Endothelial cell of umbilical vein (primary cell): ENCODE data around the gene ATP1A4. TPM values are rescaled to one million over a fixed set of nuclear protein-coding genes. Genes with fewer than 3 reads are reported as not detected.

Experiments used
- BruUV-seq: library from RNA; stranded (reverse); fragments of 400-500 nt; replicated peaks from 2 replicates; lab custom pipeline; 2021; lab: Mats Ljungman, UMichigan
- CTCF ChIA-PET: fragments of 300-600, 350-600 bp; sonication (Branson Sonifier 250); formaldehyde crosslinking; loops from one replicate; lab custom pipeline; 2021; ENCODE audit warnings: antibody characterized with exemption, inconsistent platforms; lab: Charles Lee
- POLR2A ChIA-PET: fragments of 300-600, 350-600 bp; sonication (Branson Sonifier 250); formaldehyde crosslinking; loops from one replicate; lab custom pipeline; 2021; ENCODE audit warnings: antibody characterized with exemption, inconsistent platforms; lab: Charles Lee
- DNase-seq: peaks from one replicate; pipeline ENCODE4 v3.0.0-alpha.2; 2011; ENCODE audit warnings: low read depth, low spot score
- FAIRE-seq: peaks from 2 replicates; lab custom pipeline; 2011; peaks lifted over from hg19 to GRCh38; lab: Jason Lieb, UNC
- H2AFZ ChIP-seq: 2 replicates; pipeline ENCODE4 v1.6.0; 2012; ENCODE audit warnings: low read depth, low read length, control low read depth, inconsistent platforms
- H3K27ac ChIP-seq: 2 replicates; pipeline ENCODE4 v1.5.1; 2011; ENCODE audit warnings: low read depth, mild to moderate bottlenecking, control low read depth, low read length, moderate library complexity; ENCODE audit not compliant: insufficient read depth
- H3K27me3 ChIP-seq, 2 experiments: 2 replicates each; pipeline versions ENCODE4 v1.6.0 to v1.6.1; 2011; ENCODE audit warnings: low read length in 2 of 2, mixed read lengths in 1 of 2; ENCODE audit not compliant: control insufficient read depth in 2 of 2, insufficient read depth in 2 of 2
- H3K36me3 ChIP-seq, 2 experiments: 2 replicates in 1 of 2; 3 replicates in 1 of 2; pipeline ENCODE4 v1.5.1; 2011; ENCODE audit warnings: low read length in 2 of 2, mild to moderate bottlenecking in 1 of 2, moderate library complexity in 1 of 2; ENCODE audit not compliant: control insufficient read depth in 2 of 2, insufficient read depth in 2 of 2; ENCODE audit errors: extremely low read depth in 1 of 2
- H3K4me1 ChIP-seq: 3 replicates; pipeline ENCODE4 v1.5.1; 2011; ENCODE audit warnings: mild to moderate bottlenecking, low read length; ENCODE audit not compliant: control insufficient read depth, insufficient read depth; ENCODE audit errors: extremely low read depth
- H3K4me2 ChIP-seq: 2 replicates; pipeline ENCODE4 v1.6.1; 2011; ENCODE audit warnings: low read length, control low read depth, mixed read lengths; ENCODE audit not compliant: insufficient read depth
- H3K4me3 ChIP-seq, 3 experiments: fragments of 200-600 bp in 1 of 3; sonication (generic), shearing (Covaris generic) in 1 of 3; replicated peaks in 1 of 3; 2 replicates each; pipeline ENCODE4 v1.5.1; 2011 to 2016; ENCODE audit warnings: control low read depth in 3 of 3, low read length in 3 of 3, mild to moderate bottlenecking in 2 of 3, inconsistent platforms in 1 of 3, low read depth in 1 of 3, moderate library complexity in 1 of 3; ENCODE audit not compliant: insufficient read depth in 1 of 3
- H3K79me2 ChIP-seq: 2 replicates; pipeline ENCODE4 v1.6.0; 2012; ENCODE audit warnings: low read length, inconsistent platforms; ENCODE audit not compliant: control insufficient read depth, insufficient read depth
- H3K9ac ChIP-seq: replicated peaks from 2 replicates; pipeline ENCODE3; 2011; ENCODE audit warnings: low read length, control low read depth; ENCODE audit not compliant: insufficient read depth; ENCODE audit errors: extremely low read depth
- H3K9me1 ChIP-seq: replicated peaks from 3 replicates; pipeline ENCODE4 v1.6.0; 2011; ENCODE audit warnings: mild to moderate bottlenecking, low read length; ENCODE audit not compliant: control insufficient read depth, insufficient read depth; ENCODE audit errors: extremely low read depth
- H3K9me3 ChIP-seq: replicated peaks from 2 replicates; pipeline ENCODE4 v1.5.1; 2012; ENCODE audit warnings: low read length, inconsistent platforms; ENCODE audit not compliant: control insufficient read depth, insufficient read depth
- H4K20me1 ChIP-seq: replicated peaks from 2 replicates; pipeline ENCODE3; 2011; ENCODE audit warnings: mild to moderate bottlenecking, low read length; ENCODE audit not compliant: control insufficient read depth, insufficient read depth; ENCODE audit errors: extremely low read depth
- EZH2 ChIP-seq: IDR thresholded peaks from 2 replicates; pipeline ENCODE4 v1.6.1; 2012; ENCODE audit warnings: borderline replicate concordance, low read depth, mild to moderate bottlenecking, moderate library complexity, low read length, inconsistent platforms; ENCODE audit not compliant: severe bottlenecking
- FOS ChIP-seq: IDR thresholded peaks from 2 replicates; pipeline ENCODE4 v1.6.1; 2011; ENCODE audit warnings: mild to moderate bottlenecking, low read length, moderate library complexity, borderline replicate concordance; ENCODE audit not compliant: insufficient read depth
- GATA2 ChIP-seq: IDR thresholded peaks from 2 replicates; pipeline ENCODE4 v1.7.0; 2011; ENCODE audit warnings: low read depth, mild to moderate bottlenecking, moderate library complexity, mixed read lengths, low read length; ENCODE audit not compliant: insufficient read length, insufficient read depth
- JUN ChIP-seq: IDR thresholded peaks from 2 replicates; pipeline ENCODE4 v1.6.1; 2011; ENCODE audit warnings: borderline replicate concordance, low read depth; ENCODE audit not compliant: insufficient read length, insufficient read depth
- MYC ChIP-seq: IDR thresholded peaks from one replicate; pipeline ENCODE4 v1.6.1; 2011; ENCODE audit warnings: mild to moderate bottlenecking, low read depth, low read length
- POLR2A ChIP-seq: IDR thresholded peaks from 2 replicates; pipeline ENCODE4 v1.6.1; 2012; ENCODE audit warnings: low read depth, mild to moderate bottlenecking, control low read depth, low read length
- POLR2AphosphoS5 ChIP-seq: IDR thresholded peaks from 2 replicates; pipeline ENCODE4 v1.6.1; 2012; ENCODE audit warnings: low read depth, mild to moderate bottlenecking, control low read depth, low read length, moderate library complexity; ENCODE audit not compliant: insufficient read depth
- dilution Hi-C: fragments of 300-500 bp; cut with MboI; formaldehyde crosslinking; loops from one replicate; pipeline ENCODE4 v1.15.0; 2019; ENCODE audit warnings: low sequenced_read_pairs; ENCODE audit not compliant: extremely low pct_ligation_motif_present
- intact Hi-C: fragments of 100-400 bp; cut with micrococcal nuclease; formaldehyde crosslinking; loops from one replicate; pipeline ENCODE4 v1.10.0; 2022
- polyA plus RNA-seq, 4 experiments: library from polyadenylated mRNA; depleted of rRNA in 3 of 4; stranded (reverse) in 3 of 4; unstranded in 1 of 4; fragments of >200 nt; gene quantifications; 2 replicates each; pipeline versions ENCODE4 v1.2.1 to v1.2.3, GENCODE V29; 2011 to 2012; ENCODE audit warnings: missing spikeins in 1 of 4
- total RNA-seq: library from RNA; stranded (reverse); gene quantifications from 2 replicates; pipeline ENCODE4 v1.2.3, GENCODE V29; 2021
- TF ChIP-seq, protein P1 (sequence below), 2 donors: IDR thresholded peaks; 1 replicate in 1 of 2; 2 replicates in 1 of 2; pipeline ENCODE4 v1.5.1; 2011; ENCODE audit warnings: low read length in 2 of 2, mild to moderate bottlenecking in 2 of 2, moderate library complexity in 2 of 2, control low read depth in 1 of 2, inconsistent platforms in 1 of 2, low read depth in 1 of 2; ENCODE audit not compliant: insufficient read depth in 1 of 2; ENCODE audit errors: extremely low read depth in 1 of 2

The ATP1A4 gene
- total and polyA plus RNA-seq, 2 donors (not counting 3 experiments of a cell fraction or from before 2014, with no cell fraction given): not detected

DNA sequence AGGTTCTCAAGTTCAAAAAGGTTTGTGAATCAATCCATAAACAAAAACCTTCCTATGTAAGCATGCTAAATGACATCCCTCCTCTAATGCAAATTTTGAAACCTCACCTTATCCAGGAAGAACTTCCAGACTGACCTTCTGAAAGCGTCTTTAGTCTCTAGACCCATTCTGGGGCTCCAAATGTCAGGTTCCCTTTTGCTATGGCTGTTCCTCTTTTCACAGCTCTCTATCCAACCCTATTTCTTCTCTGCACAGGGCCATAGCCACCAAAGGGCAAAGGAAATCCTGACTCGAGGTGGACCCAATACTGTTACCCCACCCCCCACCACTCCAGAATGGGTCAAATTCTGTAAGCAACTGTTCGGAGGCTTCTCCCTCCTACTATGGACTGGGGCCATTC is 3.4 kb downstream of the ATP1A4 start:
- Histone ChIP-seq H3K4me1 (no peaks in the 10 kb centered on the region), H3K9me1 (no peaks in the 10 kb centered on the region), H3K27ac (no peak overlapping the region), H3K9me3 (no peaks in the 10 kb centered on the region), H3K36me3 (no peaks in the 10 kb centered on the region), H3K4me2 (no peak overlapping the region), H3K79me2 (no peaks in the 10 kb centered on the region), H4K20me1 (no peaks in the 10 kb centered on the region), H3K4me3 (no peak overlapping the region), H2AFZ (no peak overlapping the region), H3K9ac (no peak overlapping the region), H3K27me3 (peaks cover 7 to 10% of the 10 kb centered on the region in 2 experiments)
- CTCF ChIA-PET: interaction anchor here (0.9 kb wide), 1 partner anchor 137 kb away, joined by 3 read pairs; no protein-coding TSS in a partner anchor
- POLR2A ChIA-PET: no interaction called here
- TF ChIP-seq FOS: no peak
- TF ChIP-seq MYC: no peak
- no peak for TF ChIP-seq POLR2A
- TF ChIP-seq POLR2AphosphoS5: no peak
- no peak for TF ChIP-seq GATA2
- no peak for TF ChIP-seq EZH2
- TF ChIP-seq, protein P1, sequence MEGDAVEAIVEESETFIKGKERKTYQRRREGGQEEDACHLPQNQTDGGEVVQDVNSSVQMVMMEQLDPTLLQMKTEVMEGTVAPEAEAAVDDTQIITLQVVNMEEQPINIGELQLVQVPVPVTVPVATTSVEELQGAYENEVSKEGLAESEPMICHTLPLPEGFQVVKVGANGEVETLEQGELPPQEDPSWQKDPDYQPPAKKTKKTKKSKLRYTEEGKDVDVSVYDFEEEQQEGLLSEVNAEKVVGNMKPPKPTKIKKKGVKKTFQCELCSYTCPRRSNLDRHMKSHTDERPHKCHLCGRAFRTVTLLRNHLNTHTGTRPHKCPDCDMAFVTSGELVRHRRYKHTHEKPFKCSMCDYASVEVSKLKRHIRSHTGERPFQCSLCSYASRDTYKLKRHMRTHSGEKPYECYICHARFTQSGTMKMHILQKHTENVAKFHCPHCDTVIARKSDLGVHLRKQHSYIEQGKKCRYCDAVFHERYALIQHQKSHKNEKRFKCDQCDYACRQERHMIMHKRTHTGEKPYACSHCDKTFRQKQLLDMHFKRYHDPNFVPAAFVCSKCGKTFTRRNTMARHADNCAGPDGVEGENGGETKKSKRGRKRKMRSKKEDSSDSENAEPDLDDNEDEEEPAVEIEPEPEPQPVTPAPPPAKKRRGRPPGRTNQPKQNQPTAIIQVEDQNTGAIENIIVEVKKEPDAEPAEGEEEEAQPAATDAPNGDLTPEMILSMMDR (IDR thresholded peaks at IDR 0.05; ENCODE audit: extremely low read depth in 1 of 2, insufficient read depth in 1 of 2, low read depth in 1 of 2, low read length in 2 of 2): no peak
- TF ChIP-seq JUN: no peak
- dilution Hi-C loops: no loop called here
- BruUV-seq: no TSS peak
- FAIRE-seq (no peak), DNase-seq (no peak)
- intact Hi-C loops: no loop called here
